ENCODE measurements around the gene SOD1. TPM values are rescaled to one million over a fixed set of nuclear protein-coding genes. Genes with fewer than 3 reads are reported as not detected.

Gene SOD1
- total RNA-seq, 1 experiment from 2014 or later: 380 TPM

GRCh38 chr21:31698461-31698860 lies 39.0 kb downstream of the SOD1 start:
- Histone ChIP-seq H3K36me3 (ENCODE audit: insufficient read depth, low read length, poor library complexity, severe bottlenecking) (peaks cover 90% of the 10 kb centered on the region), H3K27ac (ENCODE audit: low read depth, low read length, poor library complexity, severe bottlenecking) (no peak overlapping the region), H3K9me3 (ENCODE audit: low read depth, low read length, poor library complexity, severe bottlenecking) (no peaks in the 10 kb centered on the region), H3K4me1 (ENCODE audit: insufficient read depth, low read length, poor library complexity, severe bottlenecking) (no peaks in the 10 kb centered on the region), H3K4me3 (ENCODE audit: low read depth, low read length, poor library complexity, severe bottlenecking) (no peak overlapping the region), H3K27me3 (replicated peaks; ENCODE audit: insufficient read depth, low read depth, low read length, poor library complexity) (no peaks in the 10 kb centered on the region)
- ChIA-PET POLR2A (ENCODE audit: low non-redundant PET) (no interaction called here), CTCF (no interaction called here)
- intact Hi-C loops (cut with micrococcal nuclease; ENCODE audit: unreplicated experiment): no loop called here
- BruUV-seq (replicated peaks): no TSS peak
- DNase-seq (ENCODE audit: low spot score): no peak
- no peak for TF ChIP-seq CTCF (conservative IDR thresholded peaks at IDR 0.05; ENCODE audit: low read depth, low read length)
- no peak for TF ChIP-seq EZH2 (IDR thresholded peaks at IDR 0.05; ENCODE audit: borderline replicate concordance, low read depth, low read length, poor library complexity, severe bottlenecking)

- Histone ChIP-seq H3K27me3 (replicated peaks; ENCODE audit: insufficient read depth, low read depth, low read length, poor library complexity) (no peaks in the 10 kb centered on the region), H3K4me3 (ENCODE audit: low read depth, low read length, poor library complexity, severe bottlenecking) (no peak overlapping the region), H3K27ac (ENCODE audit: low read depth, low read length, poor library complexity, severe bottlenecking) (no peak overlapping the region), H3K4me1 (ENCODE audit: insufficient read depth, low read length, poor library complexity, severe bottlenecking) (no peaks in the 10 kb centered on the region), H3K9me3 (ENCODE audit: low read depth, low read length, poor library complexity, severe bottlenecking) (no peaks in the 10 kb centered on the region), H3K36me3 (ENCODE audit: insufficient read depth, low read length, poor library complexity, severe bottlenecking) (peaks cover 78% of the 10 kb centered on the region)
- TF ChIP-seq CTCF (conservative IDR thresholded peaks at IDR 0.05; ENCODE audit: low read depth, low read length) (no peak), EZH2 (IDR thresholded peaks at IDR 0.05; ENCODE audit: borderline replicate concordance, low read depth, low read length, poor library complexity, severe bottlenecking) (no peak)
- no TSS peak for BruUV-seq (replicated peaks)
- intact Hi-C loops (cut with micrococcal nuclease; ENCODE audit: unreplicated experiment): no loop called here
- POLR2A ChIA-PET (ENCODE audit: low non-redundant PET): interaction anchor here (0.6 kb wide), 1 partner anchor 38 kb away, joined by 10 read pairs; no protein-coding TSS in a partner anchor
- CTCF ChIA-PET: no interaction called here
- DNase-seq (ENCODE audit: low spot score): no peak
Measured at GRCh38 chr21:31700040-31700439, 40.5 kb downstream of the SOD1 start.

DNA sequence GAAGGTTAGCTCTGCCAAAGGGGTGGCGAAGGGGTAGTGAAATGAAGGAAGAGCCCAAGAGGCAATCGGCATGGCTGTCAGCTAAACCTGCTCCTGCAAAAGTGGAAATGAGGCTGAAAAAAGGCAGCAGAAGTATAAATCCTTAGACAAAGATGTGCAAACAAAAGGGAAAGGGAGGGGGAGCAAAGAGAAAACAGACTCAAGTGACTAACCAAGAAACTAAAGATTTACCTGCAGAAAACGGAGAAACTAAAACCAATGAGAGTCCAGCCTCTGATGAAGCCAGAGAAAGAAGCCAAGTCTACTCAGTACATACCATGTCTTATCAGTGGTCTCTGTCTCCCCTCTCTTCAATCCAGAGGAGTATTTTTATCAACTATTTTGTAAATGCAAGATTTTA lies 47.1 kb downstream of the SOD1 start:
- Histone ChIP-seq H3K27ac (ENCODE audit: low read depth, low read length, poor library complexity, severe bottlenecking) (no peak overlapping the region), H3K4me1 (ENCODE audit: insufficient read depth, low read length, poor library complexity, severe bottlenecking) (peaks cover 9% of the 10 kb centered on the region), H3K27me3 (replicated peaks; ENCODE audit: insufficient read depth, low read depth, low read length, poor library complexity) (no peaks in the 10 kb centered on the region), H3K4me3 (ENCODE audit: low read depth, low read length, poor library complexity, severe bottlenecking) (no peak overlapping the region), H3K36me3 (ENCODE audit: insufficient read depth, low read length, poor library complexity, severe bottlenecking) (peaks cover 16% of the 10 kb centered on the region), H3K9me3 (ENCODE audit: low read depth, low read length, poor library complexity, severe bottlenecking) (no peaks in the 10 kb centered on the region)
- ChIA-PET POLR2A (ENCODE audit: low non-redundant PET) (no interaction called here), CTCF (no interaction called here)
- no peak for DNase-seq (ENCODE audit: low spot score)
- BruUV-seq (replicated peaks): no TSS peak
- intact Hi-C loops (cut with micrococcal nuclease; ENCODE audit: unreplicated experiment): no loop called here
- TF ChIP-seq EZH2 (IDR thresholded peaks at IDR 0.05; ENCODE audit: borderline replicate concordance, low read depth, low read length, poor library complexity, severe bottlenecking) (no peak), CTCF (conservative IDR thresholded peaks at IDR 0.05; ENCODE audit: low read depth, low read length) (no peak)

All from A673 (cell line).